Measurements from ENCODE around the gene TRIM6. TPM values are rescaled to one million over a fixed set of nuclear protein-coding genes. Genes with fewer than 3 reads are reported as not detected.

TRIM6 gene
- total RNA-seq, 6 experiments from 2014 or later = 0.29 to 2.0 (median 0.65) TPM

DNA sequence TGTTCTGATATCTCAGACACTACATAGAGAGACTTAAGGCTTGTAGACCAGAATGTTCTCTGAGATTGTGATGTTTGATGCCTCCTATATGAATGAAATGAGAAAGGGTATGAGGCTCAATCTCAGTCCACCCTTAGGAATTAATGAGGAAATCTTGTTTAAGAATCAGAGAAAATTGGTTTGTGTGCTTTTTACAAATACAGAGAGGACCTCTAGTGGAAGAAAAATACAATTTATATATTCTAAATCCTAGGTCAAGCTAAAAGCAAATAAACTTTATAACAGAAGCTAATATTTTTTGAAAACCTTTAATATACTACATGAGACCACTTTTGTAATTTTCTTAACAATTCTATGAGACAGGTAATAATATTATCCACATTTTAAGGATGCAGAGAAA, 43.1 kb upstream of the TRIM6 start:
- ATAC-seq = no peak
- DNase-seq = no peak
- H3K4me3 ChIP-seq = no peak overlapping the region
- no peaks in the 10 kb centered on the region for H3K9me3 ChIP-seq
- no peaks in the 10 kb centered on the region for H3K36me3 ChIP-seq
- no peaks in the 10 kb centered on the region for H3K27me3 ChIP-seq
- intact Hi-C loops (cut with DNase I) = no loop called here
- TF ChIP-seq, protein P1, sequence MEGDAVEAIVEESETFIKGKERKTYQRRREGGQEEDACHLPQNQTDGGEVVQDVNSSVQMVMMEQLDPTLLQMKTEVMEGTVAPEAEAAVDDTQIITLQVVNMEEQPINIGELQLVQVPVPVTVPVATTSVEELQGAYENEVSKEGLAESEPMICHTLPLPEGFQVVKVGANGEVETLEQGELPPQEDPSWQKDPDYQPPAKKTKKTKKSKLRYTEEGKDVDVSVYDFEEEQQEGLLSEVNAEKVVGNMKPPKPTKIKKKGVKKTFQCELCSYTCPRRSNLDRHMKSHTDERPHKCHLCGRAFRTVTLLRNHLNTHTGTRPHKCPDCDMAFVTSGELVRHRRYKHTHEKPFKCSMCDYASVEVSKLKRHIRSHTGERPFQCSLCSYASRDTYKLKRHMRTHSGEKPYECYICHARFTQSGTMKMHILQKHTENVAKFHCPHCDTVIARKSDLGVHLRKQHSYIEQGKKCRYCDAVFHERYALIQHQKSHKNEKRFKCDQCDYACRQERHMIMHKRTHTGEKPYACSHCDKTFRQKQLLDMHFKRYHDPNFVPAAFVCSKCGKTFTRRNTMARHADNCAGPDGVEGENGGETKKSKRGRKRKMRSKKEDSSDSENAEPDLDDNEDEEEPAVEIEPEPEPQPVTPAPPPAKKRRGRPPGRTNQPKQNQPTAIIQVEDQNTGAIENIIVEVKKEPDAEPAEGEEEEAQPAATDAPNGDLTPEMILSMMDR (IDR thresholded peaks at IDR 0.05) = peak in 3 of 4 donors; percentile 16 to 25 (median 22)
- no peak for TF ChIP-seq POLR2A (IDR thresholded peaks at IDR 0.05)
- no peaks in the 10 kb centered on the region for H3K4me1 ChIP-seq
- no peak overlapping the region for H3K27ac ChIP-seq

DNA sequence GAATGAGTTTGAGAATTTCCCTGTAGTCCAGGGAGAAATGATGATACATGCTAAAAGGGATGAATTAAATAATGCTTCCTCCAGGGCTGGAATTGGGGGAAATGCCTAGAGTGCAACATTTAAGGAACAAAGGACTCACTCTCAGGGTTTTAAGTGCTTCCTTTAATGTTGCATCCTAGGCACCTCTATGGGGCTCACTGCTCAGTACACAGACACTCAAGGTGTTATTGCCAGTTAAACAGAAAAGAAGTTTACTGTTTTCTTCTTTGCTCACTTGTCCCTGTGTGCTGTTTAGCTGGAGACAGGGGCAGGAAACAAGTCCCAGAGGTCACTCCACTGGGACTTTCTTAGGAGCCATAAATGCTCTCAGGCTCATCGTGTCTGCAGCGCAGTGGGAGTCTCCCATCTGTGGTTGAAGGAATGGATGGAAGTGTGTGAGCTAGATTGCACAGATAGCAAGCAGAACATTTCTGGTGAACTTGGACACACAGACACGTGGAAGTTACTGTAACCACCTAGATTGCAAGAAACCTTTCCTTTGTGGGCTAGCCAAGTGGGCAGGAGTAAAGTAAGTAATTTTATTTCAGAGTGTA, 39.7 kb upstream of the TRIM6 start:
- Histone ChIP-seq H3K36me3 (no peaks in the 10 kb centered on the region), H3K4me3 (no peak overlapping the region), H3K27ac (no peak overlapping the region), H3K9me3 (no peaks in the 10 kb centered on the region), H3K27me3 (no peaks in the 10 kb centered on the region), H3K4me1 (no peaks in the 10 kb centered on the region)
- intact Hi-C loops (cut with DNase I) = no loop called here
- ATAC-seq (no peak), DNase-seq (no peak)
- no peak for TF ChIP-seq POLR2A (IDR thresholded peaks at IDR 0.05)
- TF ChIP-seq, protein P1 (IDR thresholded peaks at IDR 0.05) = no peak
- 60% methylated on average over 3 of the region's 3 CpGs for WGBS (ENCODE audit: insufficient coverage, low coverage, low lambda C conversion rate, missing lambda C conversion rate)

DNA sequence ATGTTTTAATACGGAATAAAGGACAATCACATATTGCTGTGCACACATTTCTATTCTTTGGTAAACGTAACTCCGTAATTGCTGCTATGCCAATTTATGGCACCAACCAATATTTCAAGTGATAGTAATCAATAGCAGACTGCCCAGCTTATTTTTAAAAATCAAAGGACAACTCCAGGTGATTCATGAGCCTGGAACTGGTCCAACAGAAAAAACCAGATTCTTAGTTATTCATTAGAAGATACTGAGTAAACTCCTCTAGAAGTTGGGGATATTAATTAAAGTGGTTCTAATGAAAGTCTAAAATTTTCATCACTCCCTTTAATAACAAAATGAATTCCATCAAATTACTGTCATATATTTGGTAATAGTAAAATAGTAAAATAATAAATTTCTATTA, 38.7 kb upstream of the TRIM6 start:
- 48% methylated on average over 3 of the region's 3 CpGs for WGBS (ENCODE audit: insufficient coverage, low coverage, low lambda C conversion rate, missing lambda C conversion rate)
- ATAC-seq = no peak
- Histone ChIP-seq H3K27me3 (no peaks in the 10 kb centered on the region), H3K9me3 (no peaks in the 10 kb centered on the region), H3K4me3 (no peak overlapping the region), H3K27ac (no peak overlapping the region), H3K36me3 (no peaks in the 10 kb centered on the region), H3K4me1 (no peaks in the 10 kb centered on the region)
- DNase-seq = no peak
- TF ChIP-seq POLR2A (IDR thresholded peaks at IDR 0.05) = no peak
- TF ChIP-seq, protein P1 (IDR thresholded peaks at IDR 0.05) = no peak
- intact Hi-C loops (cut with DNase I) = no loop called here

DNA sequence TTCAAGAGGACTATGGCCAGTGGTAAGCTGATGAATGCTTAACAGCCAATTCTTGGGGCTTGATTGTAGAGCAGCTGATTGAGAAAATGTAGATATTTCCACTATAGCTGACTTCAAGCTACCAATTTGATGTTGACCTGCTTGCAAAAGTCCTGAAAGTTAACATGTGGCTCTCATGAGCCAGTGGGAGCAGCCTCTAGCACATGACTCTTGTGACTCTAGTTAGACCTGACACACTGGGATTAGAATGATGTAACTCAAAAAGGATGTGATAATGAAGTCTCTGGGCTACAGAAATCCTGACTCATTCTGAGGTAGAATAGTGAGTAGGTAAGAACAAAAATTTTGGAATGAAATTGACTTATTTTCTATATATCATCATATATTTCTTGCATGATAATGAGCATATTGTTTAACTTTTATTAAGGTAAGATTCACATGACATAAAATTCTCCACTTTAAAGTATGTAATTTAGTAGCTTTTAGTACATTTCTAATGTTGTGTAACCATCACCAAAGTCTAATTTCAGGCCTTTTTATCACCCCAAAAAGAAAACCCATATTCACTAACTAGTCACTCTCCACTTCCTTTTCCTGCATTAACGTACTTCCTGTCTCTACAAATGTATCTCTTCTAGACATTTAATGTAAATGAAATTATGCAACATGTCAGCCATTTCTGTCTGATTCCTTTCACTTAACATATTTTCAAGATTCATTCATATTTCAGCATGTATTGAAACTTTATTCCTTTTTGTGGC, 32.0 kb upstream of the TRIM6 start:
- Histone ChIP-seq H3K4me3 (no peak overlapping the region), H3K27ac (no peak overlapping the region), H3K36me3 (peaks cover 0 to 1% (median 0%) of the 10 kb centered on the region in 4 donors), H3K4me1 (no peaks in the 10 kb centered on the region), H3K9me3 (no peaks in the 10 kb centered on the region), H3K27me3 (no peaks in the 10 kb centered on the region)
- no peak for TF ChIP-seq POLR2A (IDR thresholded peaks at IDR 0.05)
- TF ChIP-seq, protein P1 (IDR thresholded peaks at IDR 0.05) = no peak
- ATAC-seq (no peak), DNase-seq (no peak)
- WGBS (ENCODE audit: insufficient coverage, low coverage, low lambda C conversion rate, missing lambda C conversion rate) = 18% methylated on average over 1 of the region's 1 CpG
- intact Hi-C loops (cut with DNase I) = no loop called here
